Ammon's horn (tissue), 1 donor: ENCODE measurements around the gene HIGD1A.
A peak's percentile ranks its signal among the peaks of the same experiment; 100 is the strongest.

Experiments
- DNase-seq: peaks from one replicate; pipeline ENCODE4 v3.0.0-alpha.2; 2016; ENCODE audit warnings: low spot score

The HIGD1A gene

DNA sequence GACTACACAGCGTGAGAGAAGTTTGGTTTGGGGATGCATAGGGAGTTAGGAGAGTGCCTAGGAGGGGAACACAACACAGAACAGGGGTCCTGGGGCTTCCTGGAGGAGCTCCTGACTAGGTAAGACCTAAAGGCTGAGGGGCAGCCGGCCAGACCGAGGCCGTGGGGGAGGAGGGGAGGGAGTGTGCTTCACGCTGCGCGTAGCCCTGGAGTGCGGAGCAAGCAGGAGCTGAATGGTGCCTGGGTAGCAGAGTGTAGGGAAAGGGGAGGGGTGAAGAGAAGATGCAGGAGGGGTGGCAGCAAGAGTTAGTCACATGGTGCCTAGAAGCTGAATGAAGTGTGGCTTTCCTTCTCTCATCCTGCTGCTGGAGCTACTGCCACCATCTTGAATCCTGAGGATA is 69.3 kb downstream of the HIGD1A start:
- DNase-seq: no peak

DNA sequence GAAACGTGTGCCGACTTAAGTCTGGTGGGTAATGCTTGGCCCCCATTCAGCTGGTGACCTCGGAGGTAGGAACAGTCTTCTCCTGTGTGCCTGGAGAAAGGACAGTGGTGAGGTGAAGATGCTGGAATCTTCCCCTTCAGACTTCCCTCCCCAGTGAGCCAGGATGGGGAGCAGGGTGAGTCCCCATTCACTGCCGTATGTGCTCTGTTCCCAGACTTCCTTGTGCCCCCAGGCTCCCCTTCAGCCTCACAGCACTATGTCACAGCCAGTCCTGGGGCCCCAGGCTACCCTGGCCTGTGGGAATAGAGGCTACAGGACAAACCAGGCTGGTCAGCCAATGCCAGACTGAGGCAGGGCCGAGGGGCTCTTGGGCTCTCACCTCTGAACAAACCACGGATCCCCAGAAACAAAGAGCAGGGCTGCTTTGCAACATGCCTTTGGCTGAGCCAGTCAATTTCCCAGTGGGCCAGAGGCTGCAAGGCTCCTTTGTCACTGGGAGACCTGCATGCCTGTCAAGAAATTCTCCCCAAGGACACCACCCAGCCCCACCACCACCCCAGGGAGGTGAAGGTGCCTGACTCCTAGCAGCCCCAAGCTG is 69.9 kb downstream of the HIGD1A start:
- DNase-seq: no peak

DNA sequence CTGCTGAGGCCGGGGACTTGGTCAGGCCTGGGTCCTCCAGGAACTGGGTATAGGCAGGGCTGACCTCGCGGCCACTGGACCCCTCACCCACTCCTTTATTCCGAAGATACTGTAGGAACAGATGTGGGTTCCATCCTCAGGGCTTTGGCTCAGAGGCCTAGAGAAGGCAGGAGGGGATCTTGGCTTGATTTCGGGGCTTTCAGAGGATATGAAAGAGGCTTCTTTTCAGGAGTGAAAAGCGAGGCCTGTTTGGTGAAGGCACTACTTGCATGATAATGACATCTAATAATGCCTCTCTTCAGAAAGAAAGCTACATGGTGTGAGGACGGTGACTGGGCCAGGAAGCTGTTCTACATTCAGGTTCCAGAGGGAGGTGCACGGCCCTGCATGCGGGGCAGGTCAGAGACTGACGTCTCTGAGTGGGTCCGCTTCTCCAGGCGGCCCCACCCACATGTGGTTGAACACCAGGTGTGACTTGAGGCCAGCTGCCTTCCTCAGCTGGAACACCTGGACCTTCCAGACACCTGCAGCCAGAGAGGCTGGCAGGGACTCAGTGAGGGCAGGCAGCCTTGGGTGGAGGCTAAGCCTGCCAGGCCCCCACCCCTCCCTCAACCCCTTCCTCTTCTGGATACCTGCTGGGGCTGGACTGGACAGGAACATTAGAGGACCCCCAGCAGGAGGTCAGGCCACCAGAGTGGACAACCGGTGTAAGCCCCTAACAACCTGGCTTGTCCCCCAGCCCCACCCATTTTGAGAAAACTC is 70.6 kb downstream of the HIGD1A start:
- DNase-seq: peak; percentile 95
